Thyroid gland (tissue), 4 donors: ENCODE data around the gene CACNA1E.

Experiments used
- CTCF ChIP-seq, 6 experiments: fragments of 200-600 bp in 3 of 6; fragments of 450-650 bp in 3 of 6; sonication (generic) in 3 of 6; IDR thresholded peaks; one replicate each; pipeline ENCODE4 v1.5.1; 2016 to 2019; ENCODE audit warnings: antibody characterized with exemption in 6 of 6, mild to moderate bottlenecking in 2 of 6, inconsistent platforms in 1 of 6, moderate library complexity in 1 of 6
- POLR2A ChIP-seq, 2 donors: fragments of 450-650 bp; IDR thresholded peaks; one replicate each; pipeline ENCODE4 v1.6.1; 2017; ENCODE audit warnings: antibody characterized with exemption in 2 of 2, mild to moderate bottlenecking in 2 of 2, moderate library complexity in 1 of 2

DNA sequence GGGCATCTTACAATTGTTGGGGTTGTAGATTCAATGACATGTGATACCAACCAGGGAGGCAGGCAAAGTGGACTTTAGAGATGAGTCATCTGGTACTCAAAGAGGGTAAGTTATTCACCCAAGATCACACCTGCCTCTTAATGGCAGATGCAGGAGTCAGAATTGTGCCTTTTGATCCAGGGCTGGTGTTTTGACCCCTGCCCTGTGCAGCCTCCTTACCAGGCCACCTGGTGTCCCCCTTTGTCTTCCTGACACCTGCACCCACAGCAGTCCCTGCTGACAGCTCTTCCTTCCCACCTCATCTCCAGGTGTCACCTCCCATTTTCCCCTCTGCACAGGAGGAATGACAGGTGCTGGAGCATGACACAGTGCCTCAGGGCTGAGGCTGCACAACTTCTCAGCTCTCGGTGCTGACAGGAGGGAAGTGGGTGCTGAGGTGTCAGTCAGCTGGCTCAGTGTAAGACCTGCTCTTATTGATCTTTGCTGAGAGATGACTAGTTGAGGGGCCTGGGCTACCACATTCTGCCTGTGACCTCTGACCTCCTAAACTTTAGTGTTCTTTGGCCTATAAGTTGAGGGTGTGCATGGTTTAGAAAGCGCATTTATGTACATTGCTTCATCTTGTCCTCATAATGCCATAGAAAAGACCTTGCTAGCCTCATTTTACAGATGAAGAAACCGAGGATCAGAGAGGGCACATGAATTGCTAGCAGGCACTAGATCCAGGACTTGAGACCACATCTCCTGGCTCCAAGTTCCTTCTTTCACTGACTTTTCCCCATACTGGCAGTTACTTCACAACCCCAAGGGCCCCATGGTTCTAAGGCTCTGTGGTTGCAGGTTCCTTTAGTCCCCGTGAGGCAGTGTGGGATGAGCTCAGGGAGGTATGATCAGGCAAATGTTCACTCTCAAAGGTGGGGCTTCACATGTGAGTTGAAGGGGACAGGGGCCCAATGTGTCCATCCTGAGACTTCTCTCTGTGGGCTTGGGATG, 31.3 kb downstream of the CACNA1E start:
- TF ChIP-seq POLR2A (IDR thresholded peaks at IDR 0.05): no peak
- TF ChIP-seq CTCF (IDR thresholded peaks at IDR 0.05): no peak
